GM08714 (cell line): ENCODE data around the gene CTR9.
A peak's percentile ranks its signal among the peaks of the same experiment; 100 is the strongest.

ENCODE experiments used
- H3K4me3 ChIP-seq: fragments of 200-500 bp; sonication (Bioruptor generic); 2 replicates; pipeline ENCODE4 v1.5.1; 2014; ENCODE audit warnings: mild to moderate bottlenecking, low read length, inconsistent platforms
- ZNF274 ChIP-seq: IDR thresholded peaks from 2 replicates; pipeline ENCODE4 v1.6.1; 2012; ENCODE audit warnings: mild to moderate bottlenecking, low read depth, low read length

The CTR9 gene

DNA sequence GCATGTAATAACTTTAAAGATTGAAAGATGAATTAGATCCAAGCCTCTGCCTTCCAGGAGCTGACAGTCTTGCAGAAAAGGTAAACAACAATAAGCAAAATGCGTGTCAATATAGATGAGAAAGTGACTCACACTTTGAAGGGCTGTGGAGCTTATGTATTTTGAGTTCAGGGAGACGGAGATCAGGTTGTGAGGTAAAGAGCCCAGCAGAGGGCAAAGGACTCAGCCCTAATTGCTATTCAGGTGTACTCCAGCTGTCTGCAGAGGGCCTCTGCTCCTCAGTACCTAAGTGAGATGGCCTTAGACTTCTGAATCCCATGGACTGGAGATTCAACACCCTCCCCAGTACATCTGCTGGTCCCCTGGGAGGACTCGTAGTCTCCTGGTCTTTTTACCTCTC is 22.9 kb upstream of the CTR9 start:
- no peak overlapping the region for H3K4me3 ChIP-seq
- no peak for TF ChIP-seq ZNF274

GRCh38 chr11:10728789-10729472 is 22.1 kb upstream of the CTR9 start:
- H3K4me3 ChIP-seq, result no peak overlapping the region
- no peak for TF ChIP-seq ZNF274

DNA sequence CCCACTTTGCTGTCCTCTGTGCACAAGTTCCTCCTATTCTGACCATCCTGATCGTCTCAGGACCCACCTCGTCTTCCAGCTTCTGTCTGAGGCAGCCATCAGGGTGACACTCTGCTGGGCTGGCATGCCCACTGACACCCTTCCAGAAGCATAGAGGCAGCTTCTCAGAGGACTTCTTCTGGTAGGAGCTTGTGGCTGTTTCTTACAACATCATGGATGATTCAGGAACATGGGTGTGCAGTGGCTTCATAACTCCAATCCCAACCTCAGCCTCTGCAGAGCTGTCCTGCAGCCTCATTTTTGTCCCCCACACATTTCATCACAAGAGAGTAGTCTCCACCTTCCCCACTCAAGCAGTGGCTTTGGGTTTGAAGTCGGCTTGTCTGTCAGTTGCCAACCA is 20.9 kb upstream of the CTR9 start:
- TF ChIP-seq ZNF274, result no peak
- H3K4me3 ChIP-seq, result no peak overlapping the region

- no peak for TF ChIP-seq ZNF274
- H3K4me3 ChIP-seq, result no peak overlapping the region
Measured at GRCh38 chr11:10731064-10731680, 19.9 kb upstream of the CTR9 start.

- no peak overlapping the region for H3K4me3 ChIP-seq
- no peak for TF ChIP-seq ZNF274
Measured at GRCh38 chr11:10735481-10736475, 15.3 kb upstream of the CTR9 start.

- TF ChIP-seq ZNF274, result no peak
- no peak overlapping the region for H3K4me3 ChIP-seq
Measured at GRCh38 chr11:10742460-10743208, 8.4 kb upstream of the CTR9 start.

GRCh38 chr11:10743354-10744000 is 7.6 kb upstream of the CTR9 start:
- H3K4me3 ChIP-seq, result no peak overlapping the region; the same call in 1 of the 2 replicates
- no peak for TF ChIP-seq ZNF274

- TF ChIP-seq ZNF274, result no peak
Measured at GRCh38 chr11:10744206-10744605, 6.8 kb upstream of the CTR9 start.

GRCh38 chr11:10746871-10747270 is 4.2 kb upstream of the CTR9 start:
- TF ChIP-seq ZNF274, result no peak
- H3K4me3 ChIP-seq, result no peak overlapping the region

More at GRCh38 chr11:10744206-10744605, 6.8 kb upstream of the CTR9 start:
- no peak overlapping the region for H3K4me3 ChIP-seq

DNA sequence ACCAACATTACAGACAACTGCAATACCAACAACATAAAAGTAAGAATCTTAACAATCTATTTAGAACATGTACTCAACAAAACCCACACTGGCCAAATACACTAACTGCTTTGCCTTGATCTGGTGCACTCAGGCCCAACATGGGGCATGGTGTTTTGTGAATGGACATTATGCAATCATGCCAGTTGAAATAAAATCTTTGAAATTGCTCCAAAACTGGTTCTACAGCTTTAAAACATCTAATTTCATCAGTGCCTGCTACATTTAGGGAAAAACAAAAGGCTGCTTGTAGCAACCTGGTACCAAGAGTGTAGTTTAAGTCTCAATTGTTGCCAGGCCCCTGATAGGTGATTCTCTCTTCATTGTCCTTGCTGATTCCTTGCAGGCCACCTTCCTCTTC is 3.3 kb upstream of the CTR9 start:
- no peak overlapping the region for H3K4me3 ChIP-seq
- TF ChIP-seq ZNF274, result no peak

DNA sequence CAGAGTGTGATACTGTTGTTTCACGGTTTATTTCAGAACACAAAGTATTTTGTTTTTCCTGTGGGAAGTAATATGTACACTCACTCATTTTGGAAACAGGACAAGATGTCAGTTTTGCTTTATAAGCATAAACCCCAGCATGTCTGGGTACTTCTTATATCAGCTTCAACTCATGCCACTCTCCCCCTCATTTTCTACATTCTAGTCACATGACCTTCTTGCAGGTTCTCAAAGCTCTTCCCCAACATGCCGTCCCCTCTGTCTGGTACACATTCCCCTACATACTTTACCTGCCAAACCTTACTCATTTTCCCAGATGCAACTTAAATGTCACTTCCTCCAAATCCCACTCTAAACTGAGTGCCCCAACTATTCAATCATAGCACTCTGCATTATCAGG is 1.6 kb upstream of the CTR9 start:
- TF ChIP-seq ZNF274, result no peak
- no peak overlapping the region for H3K4me3 ChIP-seq

DNA sequence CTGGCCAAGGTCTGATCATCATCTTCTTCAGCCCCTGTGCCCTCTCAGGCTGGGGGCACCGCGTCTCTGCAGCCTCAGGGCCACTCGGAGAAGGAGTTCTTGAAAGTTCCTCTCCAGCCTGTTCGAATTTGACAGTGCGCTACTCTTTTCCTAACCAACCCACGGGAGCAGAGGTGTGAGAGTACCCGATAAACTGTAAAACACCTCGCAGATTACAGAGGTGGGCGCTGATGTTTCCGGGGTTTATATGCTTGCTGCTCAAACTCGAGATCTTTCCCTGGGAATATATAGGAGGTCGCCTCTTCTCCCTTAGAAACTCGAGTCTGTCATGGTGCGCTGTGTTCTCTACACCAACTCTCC is 515 bp downstream of the CTR9 start:
- no peak for TF ChIP-seq ZNF274
- peak overlapping the region; percentile 95 for H3K4me3 ChIP-seq

GRCh38 chr11:10752061-10752460 is 1.0 kb downstream of the CTR9 start:
- peak overlapping the region; percentile 95 for H3K4me3 ChIP-seq
- TF ChIP-seq ZNF274, result no peak
